Colonic mucosa (tissue), 4 donors: Measurements from ENCODE around the gene SCGB3A1. TPM values are rescaled to one million over a fixed set of nuclear protein-coding genes. Genes with fewer than 3 reads are reported as not detected.

Experiments used
- DNase-seq: peaks from one replicate; pipeline ENCODE4 v3.0.0-alpha.2; 2020
- H3K27ac ChIP-seq: fragments of 200-600 bp; one replicate; pipeline ENCODE4 v1.8.0; 2021
- H3K27me3 ChIP-seq: fragments of 200-600 bp; one replicate; pipeline ENCODE4 v1.8.0; 2021
- H3K36me3 ChIP-seq: fragments of 200-600 bp; one replicate; pipeline ENCODE4 v1.8.0; 2021
- H3K4me1 ChIP-seq: fragments of 200-600 bp; one replicate; pipeline ENCODE4 v1.8.0; 2021; ENCODE audit warnings: mild to moderate bottlenecking
- H3K4me3 ChIP-seq: fragments of 200-600 bp; one replicate; pipeline ENCODE4 v1.8.0; 2021
- H3K9ac ChIP-seq, 2 donors: one replicate each; pipeline ENCODE4 v1.7.0; 2013; ENCODE audit warnings: control low read depth in 2 of 2, low read depth in 2 of 2, low read length in 2 of 2
- H3K9me3 ChIP-seq: fragments of 200-600 bp; one replicate; pipeline ENCODE4 v1.8.0; 2021
- CTCF ChIP-seq: fragments of 200-600 bp; IDR thresholded peaks from one replicate; pipeline ENCODE4 v1.8.0; 2022; ENCODE audit warnings: antibody characterized with exemption, mild to moderate bottlenecking
- intact Hi-C: fragments of 100-400 bp; cut with DNase I; formaldehyde crosslinking; loops from one replicate; pipeline ENCODE4 v1.14.1; 2022
- total RNA-seq, 2 donors: library from RNA; stranded (reverse); fragmentation: NEBNext Ultra II Directional in 1 of 2; extraction: Animal tissue kit (Norgen Biotek cat#: 25700) in 1 of 2; gene quantifications; one replicate each; pipeline ENCODE4 v1.2.1, GENCODE V29; 2021
- donor health status: healthy.
- donor health status: DM: no; HTN: no; CAD: no.
- donor health status: DM: no; HTN: no; CAD: no.

Gene SCGB3A1
- total RNA-seq, 2 donors from 2014 or later, result 1.1 TPM; not detected in 1

GRCh38 chr5:180563994-180564393 is 27.3 kb downstream of the SCGB3A1 start:
- H3K36me3 ChIP-seq, result peaks cover 13% of the 10 kb centered on the region
- no peak overlapping the region for H3K4me3 ChIP-seq

GRCh38 chr5:180558232-180558631 is 33.1 kb downstream of the SCGB3A1 start:
- H3K9ac ChIP-seq, result no peak overlapping the region
- DNase-seq, result no peak
- H3K4me3 ChIP-seq, result no peak overlapping the region
- H3K36me3 ChIP-seq, result no peaks in the 10 kb centered on the region
- no peaks in the 10 kb centered on the region for H3K4me1 ChIP-seq
- intact Hi-C loops, result no loop called here
- H3K9me3 ChIP-seq, result no peaks in the 10 kb centered on the region
- no peak for TF ChIP-seq CTCF
- H3K27me3 ChIP-seq, result no peaks in the 10 kb centered on the region
- no peak overlapping the region for H3K27ac ChIP-seq

More at GRCh38 chr5:180563994-180564393, 27.3 kb downstream of the SCGB3A1 start:
- Histone ChIP-seq H3K9ac (no peak overlapping the region), H3K4me1 (no peaks in the 10 kb centered on the region), H3K27me3 (no peaks in the 10 kb centered on the region), H3K9me3 (no peaks in the 10 kb centered on the region), H3K27ac (no peak overlapping the region)
- no peak for TF ChIP-seq CTCF
- intact Hi-C loops, result no loop called here
- no peak for DNase-seq

GRCh38 chr5:180557217-180557809 is 34.0 kb downstream of the SCGB3A1 start:
- Histone ChIP-seq H3K36me3 (no peaks in the 10 kb centered on the region), H3K4me1 (no peaks in the 10 kb centered on the region), H3K9ac (no peak overlapping the region), H3K9me3 (no peaks in the 10 kb centered on the region), H3K27me3 (no peaks in the 10 kb centered on the region), H3K27ac (no peak overlapping the region), H3K4me3 (no peak overlapping the region)
- no peak for TF ChIP-seq CTCF
- no peak for DNase-seq
- intact Hi-C loops, result no loop called here

- Histone ChIP-seq H3K4me3 (no peak overlapping the region), H3K9ac (no peak overlapping the region), H3K27ac (no peak overlapping the region), H3K36me3 (no peaks in the 10 kb centered on the region), H3K9me3 (no peaks in the 10 kb centered on the region), H3K27me3 (no peaks in the 10 kb centered on the region), H3K4me1 (no peaks in the 10 kb centered on the region)
- intact Hi-C loops, result no loop called here
- no peak for DNase-seq
- TF ChIP-seq CTCF, result no peak
These were observed 36.0 kb downstream of the SCGB3A1 start for GRCh38 chr5:180555168-180555921.

- no peaks in the 10 kb centered on the region for H3K4me1 ChIP-seq
- intact Hi-C loops, result no loop called here
- H3K27ac ChIP-seq, result no peak overlapping the region
- no peaks in the 10 kb centered on the region for H3K27me3 ChIP-seq
- H3K36me3 ChIP-seq, result no peaks in the 10 kb centered on the region
- H3K9me3 ChIP-seq, result no peaks in the 10 kb centered on the region
- no peak for TF ChIP-seq CTCF
- no peak overlapping the region for H3K4me3 ChIP-seq
- DNase-seq, result no peak
- no peak overlapping the region for H3K9ac ChIP-seq
These were observed 37.8 kb downstream of the SCGB3A1 start for GRCh38 chr5:180553530-180553929.
